SK-N-SH treated with all-trans-retinoic acid at 6 μM for 48 hours (cell line): ENCODE measurements around the gene C18orf54.

Experiments used
- ESRRG ChIP-seq: fragments of 250-450 bp; sonication (Bioruptor Pico); IDR thresholded peaks from 2 replicates; pipeline ENCODE4 v1.6.1; 2021; ENCODE audit warnings: mild to moderate bottlenecking
- RARB ChIP-seq: fragments of 250-450 bp; sonication (Bioruptor Pico); IDR thresholded peaks from 2 replicates; pipeline ENCODE4 v1.8.0; 2021; ENCODE audit warnings: mild to moderate bottlenecking, moderate library complexity
- SNAI2 ChIP-seq: fragments of 250-450 bp; sonication (Bioruptor Pico); IDR thresholded peaks from 2 replicates; pipeline ENCODE4 v1.5.0; 2020; ENCODE audit warnings: mild to moderate bottlenecking, moderate library complexity
- TOX ChIP-seq: fragments of 250-450 bp; sonication (Bioruptor Pico); IDR thresholded peaks from 2 replicates; pipeline ENCODE4 v1.8.0; 2021; ENCODE audit warnings: mild to moderate bottlenecking, moderate library complexity, borderline replicate concordance
- TF ChIP-seq, protein P1 (sequence below): fragments of 250-450 bp; sonication (Bioruptor Pico); IDR thresholded peaks from 2 replicates; pipeline ENCODE4 v1.8.0; 2021; ENCODE audit warnings: low read depth, mild to moderate bottlenecking, moderate library complexity, borderline replicate concordance
- TF ChIP-seq, protein P2 (sequence below): fragments of 250-450 bp; sonication (Bioruptor Pico); IDR thresholded peaks from 2 replicates; pipeline ENCODE4 v1.8.0; 2020; ENCODE audit warnings: mild to moderate bottlenecking, moderate library complexity, borderline replicate concordance
- TF ChIP-seq, protein P3 (sequence below): fragments of 250-450 bp; sonication (Bioruptor Pico); IDR thresholded peaks from 2 replicates; pipeline ENCODE4 v1.5.1; 2020; ENCODE audit warnings: low read depth, mild to moderate bottlenecking, moderate library complexity

DNA sequence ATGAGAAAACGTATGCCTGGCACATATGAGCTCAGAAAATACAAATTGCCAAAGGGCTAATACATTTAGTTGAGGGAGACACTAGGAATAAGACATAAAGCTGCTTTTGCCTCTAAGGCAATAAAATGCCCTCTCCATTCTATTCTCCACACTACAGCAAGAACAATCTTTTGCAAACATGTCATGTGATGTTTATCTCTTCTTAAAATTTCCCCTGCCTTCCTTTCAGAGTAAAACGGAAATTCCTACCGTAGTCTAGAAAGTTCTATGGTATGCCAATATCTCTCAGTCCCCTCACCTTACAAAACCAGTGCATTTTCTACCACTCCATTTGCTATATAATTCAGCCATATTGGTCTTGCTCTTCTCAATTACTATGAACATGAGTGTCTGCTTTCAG, 33.1 kb downstream of the C18orf54 start:
- TF ChIP-seq, protein P1, sequence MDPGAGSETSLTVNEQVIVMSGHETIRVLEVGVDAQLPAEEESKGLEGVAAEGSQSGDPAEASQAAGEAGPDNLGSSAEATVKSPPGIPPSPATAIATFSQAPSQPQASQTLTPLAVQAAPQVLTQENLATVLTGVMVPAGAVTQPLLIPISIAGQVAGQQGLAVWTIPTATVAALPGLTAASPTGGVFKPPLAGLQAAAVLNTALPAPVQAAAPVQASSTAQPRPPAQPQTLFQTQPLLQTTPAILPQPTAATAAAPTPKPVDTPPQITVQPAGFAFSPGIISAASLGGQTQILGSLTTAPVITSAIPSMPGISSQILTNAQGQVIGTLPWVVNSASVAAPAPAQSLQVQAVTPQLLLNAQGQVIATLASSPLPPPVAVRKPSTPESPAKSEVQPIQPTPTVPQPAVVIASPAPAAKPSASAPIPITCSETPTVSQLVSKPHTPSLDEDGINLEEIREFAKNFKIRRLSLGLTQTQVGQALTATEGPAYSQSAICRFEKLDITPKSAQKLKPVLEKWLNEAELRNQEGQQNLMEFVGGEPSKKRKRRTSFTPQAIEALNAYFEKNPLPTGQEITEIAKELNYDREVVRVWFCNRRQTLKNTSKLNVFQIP (CRISPR knock-in tag): no peak
- TF ChIP-seq, protein P2, sequence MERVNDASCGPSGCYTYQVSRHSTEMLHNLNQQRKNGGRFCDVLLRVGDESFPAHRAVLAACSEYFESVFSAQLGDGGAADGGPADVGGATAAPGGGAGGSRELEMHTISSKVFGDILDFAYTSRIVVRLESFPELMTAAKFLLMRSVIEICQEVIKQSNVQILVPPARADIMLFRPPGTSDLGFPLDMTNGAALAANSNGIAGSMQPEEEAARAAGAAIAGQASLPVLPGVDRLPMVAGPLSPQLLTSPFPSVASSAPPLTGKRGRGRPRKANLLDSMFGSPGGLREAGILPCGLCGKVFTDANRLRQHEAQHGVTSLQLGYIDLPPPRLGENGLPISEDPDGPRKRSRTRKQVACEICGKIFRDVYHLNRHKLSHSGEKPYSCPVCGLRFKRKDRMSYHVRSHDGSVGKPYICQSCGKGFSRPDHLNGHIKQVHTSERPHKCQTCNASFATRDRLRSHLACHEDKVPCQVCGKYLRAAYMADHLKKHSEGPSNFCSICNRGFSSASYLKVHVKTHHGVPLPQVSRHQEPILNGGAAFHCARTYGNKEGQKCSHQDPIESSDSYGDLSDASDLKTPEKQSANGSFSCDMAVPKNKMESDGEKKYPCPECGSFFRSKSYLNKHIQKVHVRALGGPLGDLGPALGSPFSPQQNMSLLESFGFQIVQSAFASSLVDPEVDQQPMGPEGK (CRISPR knock-in tag): no peak
- no peak for TF ChIP-seq RARB (CRISPR knock-in tag)
- no peak for TF ChIP-seq ESRRG (CRISPR knock-in tag)
- TF ChIP-seq SNAI2 (CRISPR knock-in tag): no peak
- TF ChIP-seq, protein P3, sequence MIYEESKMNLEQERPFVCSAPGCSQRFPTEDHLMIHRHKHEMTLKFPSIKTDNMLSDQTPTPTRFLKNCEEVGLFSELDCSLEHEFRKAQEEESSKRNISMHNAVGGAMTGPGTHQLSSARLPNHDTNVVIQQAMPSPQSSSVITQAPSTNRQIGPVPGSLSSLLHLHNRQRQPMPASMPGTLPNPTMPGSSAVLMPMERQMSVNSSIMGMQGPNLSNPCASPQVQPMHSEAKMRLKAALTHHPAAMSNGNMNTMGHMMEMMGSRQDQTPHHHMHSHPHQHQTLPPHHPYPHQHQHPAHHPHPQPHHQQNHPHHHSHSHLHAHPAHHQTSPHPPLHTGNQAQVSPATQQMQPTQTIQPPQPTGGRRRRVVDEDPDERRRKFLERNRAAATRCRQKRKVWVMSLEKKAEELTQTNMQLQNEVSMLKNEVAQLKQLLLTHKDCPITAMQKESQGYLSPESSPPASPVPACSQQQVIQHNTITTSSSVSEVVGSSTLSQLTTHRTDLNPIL (CRISPR knock-in tag): no peak
- no peak for TF ChIP-seq TOX (CRISPR knock-in tag)
